Activated T-cell treated with anti-CD3 and anti-CD28 coated beads for 48 hours (primary cell): ENCODE data around the gene CYTH1.
"Not testable (repeated sequence)": the region's sequence is repeated elsewhere in the genome, so short reads cannot be mapped to it uniquely, and the experiment has no call there.

Experiments used
- DNase-seq: peaks from one replicate; pipeline ENCODE4 v3.0.0-alpha.2; 2020; ENCODE audit warnings: low read depth

Gene CYTH1

DNA sequence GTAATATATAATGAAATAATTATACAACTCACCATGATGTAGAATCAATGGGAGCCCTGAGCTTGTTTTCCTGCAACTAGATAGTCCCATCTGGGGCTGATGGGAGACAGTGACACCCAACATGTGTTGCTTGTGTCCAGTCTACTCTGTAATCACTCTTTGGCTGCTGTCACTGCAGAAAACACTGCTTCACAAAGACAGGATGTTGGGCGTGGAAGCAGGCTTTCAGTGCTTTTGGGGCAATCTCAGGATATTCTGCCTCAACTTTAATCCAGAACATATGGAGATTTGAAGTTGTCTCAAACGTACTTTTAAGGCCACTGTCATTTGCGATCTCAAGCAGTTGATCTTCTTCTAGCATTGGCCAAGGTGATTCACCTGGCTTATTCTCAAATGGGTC, 94.9 kb downstream of the CYTH1 start:
- no peak for DNase-seq

DNA sequence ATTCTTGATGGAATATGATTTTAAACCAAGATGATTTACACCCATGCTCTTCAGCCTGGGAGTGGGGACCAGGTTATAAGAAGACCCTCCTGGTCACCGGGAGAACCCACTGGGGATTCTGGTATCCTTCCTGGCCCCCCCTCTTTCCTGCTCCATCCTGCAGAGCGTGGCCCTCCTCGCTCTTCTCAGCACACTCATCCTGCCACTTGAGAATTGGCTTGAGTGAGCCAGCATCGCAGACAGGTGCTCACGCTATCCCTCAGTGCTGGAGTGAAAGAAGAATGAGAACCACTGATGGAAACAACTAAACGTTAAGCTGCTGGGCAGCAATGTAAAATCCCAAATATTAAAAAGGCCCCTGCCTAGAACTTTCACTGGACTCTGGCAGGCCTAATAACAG, 98.0 kb downstream of the CYTH1 start:
- DNase-seq: no peak

DNA sequence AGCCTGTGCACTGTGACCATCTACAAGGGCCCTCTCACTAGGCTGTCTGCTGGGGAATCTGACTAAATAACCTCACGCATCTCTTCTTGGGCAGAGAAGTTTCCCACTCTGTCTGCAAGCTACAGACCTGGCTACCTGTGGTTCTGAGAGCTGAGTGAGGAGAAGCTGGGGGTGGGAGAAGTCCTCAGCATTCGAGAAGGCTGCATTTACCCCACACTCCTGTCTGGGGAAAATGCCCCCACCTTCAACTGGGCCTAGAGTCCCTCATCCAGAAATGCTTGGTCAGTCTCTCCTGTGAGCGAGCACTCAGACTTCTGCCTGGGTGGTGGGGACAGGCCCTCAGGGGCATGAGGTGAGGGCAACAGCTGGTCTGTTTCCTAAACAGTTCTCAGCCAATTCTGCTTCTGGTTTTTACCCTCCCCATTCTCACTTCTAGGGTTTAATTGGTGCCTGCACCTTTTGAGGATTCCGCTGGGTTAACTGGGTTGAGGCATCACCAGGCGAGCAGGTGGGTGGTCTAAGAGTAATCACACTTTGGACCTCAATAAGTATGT, 98.6 kb downstream of the CYTH1 start:
- DNase-seq: no peak

DNA sequence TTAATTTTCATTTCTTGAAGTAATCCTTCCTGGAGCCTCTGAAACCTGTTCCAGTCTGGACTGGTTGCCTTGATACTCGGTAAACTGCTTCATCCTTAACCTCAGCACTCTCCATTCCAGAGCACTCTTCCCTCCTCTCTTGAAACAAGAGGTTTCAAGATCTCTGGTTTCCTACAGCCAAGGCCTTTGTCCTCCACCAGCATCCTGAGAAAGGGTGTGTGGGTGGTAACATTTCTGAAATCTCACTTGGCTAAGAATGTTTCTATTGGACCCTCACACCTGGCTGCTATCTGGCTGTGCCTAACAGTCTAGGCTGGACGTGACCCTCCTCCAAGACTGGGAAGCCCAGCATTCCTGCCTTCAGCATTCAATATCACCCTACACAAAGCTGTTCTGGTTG, 99.7 kb downstream of the CYTH1 start:
- DNase-seq: no peak

DNA sequence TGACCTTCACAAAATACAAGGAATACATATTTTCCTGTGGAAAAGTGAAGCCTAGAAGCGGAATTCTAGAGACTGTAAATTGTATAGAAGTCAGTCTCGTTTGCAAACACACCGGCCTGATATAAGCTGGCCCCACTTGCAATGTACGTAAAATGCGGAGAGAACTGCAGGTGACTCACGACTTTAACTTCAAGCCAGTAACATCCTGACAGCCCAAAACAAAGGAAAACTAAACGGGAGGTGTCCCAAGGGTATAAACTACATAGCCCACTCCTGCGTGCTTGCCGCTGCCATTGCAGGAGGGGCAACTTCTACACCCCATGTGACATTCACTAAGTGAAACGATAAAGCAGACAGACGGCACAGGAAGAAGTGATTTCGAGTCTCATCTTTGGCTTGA, 101.6 kb downstream of the CYTH1 start:
- no peak for DNase-seq

DNA sequence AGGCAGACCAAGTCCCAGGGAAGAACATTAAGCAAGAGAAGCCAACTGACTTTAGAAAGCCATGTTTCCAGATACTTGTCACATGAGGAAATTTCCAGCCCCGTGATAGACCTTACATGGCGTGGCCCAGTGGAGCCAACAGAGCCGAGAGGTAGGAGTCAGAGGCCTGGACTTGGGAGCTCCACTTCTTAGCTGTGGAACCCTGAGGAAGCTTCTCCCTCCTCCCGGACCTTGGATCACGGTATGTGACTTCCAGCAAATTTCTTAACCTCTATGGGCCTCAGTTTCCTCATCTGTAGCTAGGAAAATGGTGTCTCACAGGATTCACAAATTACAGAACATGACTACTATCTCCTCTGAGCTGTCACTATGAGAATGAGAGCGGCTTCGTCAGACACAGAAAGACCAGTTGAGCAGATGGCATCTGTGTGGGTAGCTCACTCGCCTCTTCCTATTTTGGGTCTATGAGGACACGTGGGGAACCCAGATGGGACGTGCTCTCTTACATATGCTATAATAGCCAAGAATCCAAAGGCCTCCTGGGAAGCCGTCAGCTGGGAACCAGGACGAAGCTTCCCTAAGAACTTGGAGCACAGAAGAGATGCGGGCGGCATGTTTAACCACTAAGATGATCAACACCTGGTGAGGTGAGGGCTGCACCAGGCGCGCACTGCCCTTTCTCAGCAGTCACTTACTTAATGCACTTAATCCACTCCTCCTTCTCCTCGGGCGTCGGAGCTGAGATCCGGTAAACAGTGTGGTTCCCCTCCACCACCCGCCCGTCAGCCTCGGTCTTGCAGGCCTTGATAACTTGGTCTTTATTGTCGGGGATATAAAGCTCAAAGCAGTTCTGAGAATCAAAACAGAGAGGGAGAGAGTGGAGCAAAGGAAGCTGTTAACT, 102.3 kb downstream of the CYTH1 start:
- no peak for DNase-seq

DNA sequence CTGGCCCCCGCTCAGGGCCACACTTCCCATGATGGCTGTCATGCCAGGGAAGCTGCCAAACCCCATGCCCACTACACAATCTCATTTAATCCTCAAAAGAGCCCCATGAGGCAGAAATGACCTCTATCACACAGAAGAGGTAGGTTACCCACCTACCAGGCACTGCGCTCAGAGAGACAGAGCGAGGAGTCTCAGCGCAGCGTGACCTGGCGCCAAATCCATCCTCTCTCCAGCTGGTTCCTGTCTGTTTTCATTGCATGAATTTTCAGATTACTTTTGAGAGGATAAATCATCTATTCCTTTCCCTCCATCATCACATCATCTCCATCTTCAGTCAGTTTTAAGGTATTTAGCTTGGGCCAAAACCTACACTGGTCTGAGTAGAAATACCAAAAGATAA, 103.4 kb downstream of the CYTH1 start:
- DNase-seq: no peak

DNA sequence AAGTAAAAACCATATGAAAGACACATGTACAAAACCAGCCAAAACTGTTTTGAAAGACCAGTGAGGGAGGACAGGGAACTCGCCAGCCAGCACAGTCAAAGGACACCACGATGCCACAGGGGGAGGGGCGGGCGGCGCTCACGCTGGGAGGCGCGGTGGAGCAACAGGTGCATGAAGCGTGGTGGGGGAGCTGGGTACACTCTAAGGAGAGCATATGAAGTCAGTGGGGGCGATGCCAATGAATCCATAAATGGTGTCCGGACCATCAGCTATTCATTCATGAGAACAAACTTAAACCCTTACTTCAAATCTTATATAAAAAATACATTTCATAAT, 103.9 kb downstream of the CYTH1 start:
- no peak for DNase-seq

DNA sequence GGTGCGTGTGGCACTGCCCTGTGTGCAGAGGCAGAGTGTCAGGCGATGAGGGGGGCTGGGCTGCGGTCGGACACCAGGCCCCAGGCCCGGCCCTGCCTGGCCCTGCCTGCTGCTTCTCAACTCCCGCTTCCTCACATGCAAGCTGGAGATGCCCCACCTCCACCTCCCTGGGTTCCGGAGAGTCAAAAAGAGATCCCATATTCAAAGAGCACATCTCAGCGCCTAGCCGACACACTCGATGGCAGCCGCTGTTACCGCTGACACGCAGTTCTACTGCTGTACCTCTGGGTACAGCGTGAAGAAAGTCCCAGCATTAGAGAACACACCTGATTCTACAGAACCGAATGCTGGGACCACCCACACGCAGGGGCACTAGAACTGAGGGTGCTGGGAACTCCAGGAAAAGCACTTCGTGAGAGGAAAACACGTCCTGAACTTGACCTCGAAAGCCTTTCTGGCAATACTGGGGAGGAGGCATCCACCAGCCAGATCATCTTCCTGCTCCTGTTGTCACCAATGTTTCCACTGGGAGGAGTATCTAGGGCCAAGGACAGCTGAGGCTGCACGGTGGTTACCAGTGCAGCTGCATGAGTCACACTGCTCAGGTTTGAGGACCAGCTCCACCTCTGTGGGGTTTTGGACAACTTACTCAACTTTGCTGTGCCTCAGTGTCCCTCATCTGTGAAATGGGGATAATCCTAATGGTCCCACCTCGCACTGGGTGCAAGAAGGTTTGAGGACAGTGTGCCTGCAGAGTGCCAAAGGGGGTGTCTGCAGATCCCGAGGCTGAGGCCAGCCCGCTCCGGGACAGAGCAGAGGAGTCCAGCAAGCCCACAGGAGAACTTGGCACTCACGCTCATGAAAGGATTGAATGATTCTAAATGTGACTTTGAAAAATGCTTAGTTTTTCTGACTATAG, 104.5 kb downstream of the CYTH1 start:
- no peak for DNase-seq

DNA sequence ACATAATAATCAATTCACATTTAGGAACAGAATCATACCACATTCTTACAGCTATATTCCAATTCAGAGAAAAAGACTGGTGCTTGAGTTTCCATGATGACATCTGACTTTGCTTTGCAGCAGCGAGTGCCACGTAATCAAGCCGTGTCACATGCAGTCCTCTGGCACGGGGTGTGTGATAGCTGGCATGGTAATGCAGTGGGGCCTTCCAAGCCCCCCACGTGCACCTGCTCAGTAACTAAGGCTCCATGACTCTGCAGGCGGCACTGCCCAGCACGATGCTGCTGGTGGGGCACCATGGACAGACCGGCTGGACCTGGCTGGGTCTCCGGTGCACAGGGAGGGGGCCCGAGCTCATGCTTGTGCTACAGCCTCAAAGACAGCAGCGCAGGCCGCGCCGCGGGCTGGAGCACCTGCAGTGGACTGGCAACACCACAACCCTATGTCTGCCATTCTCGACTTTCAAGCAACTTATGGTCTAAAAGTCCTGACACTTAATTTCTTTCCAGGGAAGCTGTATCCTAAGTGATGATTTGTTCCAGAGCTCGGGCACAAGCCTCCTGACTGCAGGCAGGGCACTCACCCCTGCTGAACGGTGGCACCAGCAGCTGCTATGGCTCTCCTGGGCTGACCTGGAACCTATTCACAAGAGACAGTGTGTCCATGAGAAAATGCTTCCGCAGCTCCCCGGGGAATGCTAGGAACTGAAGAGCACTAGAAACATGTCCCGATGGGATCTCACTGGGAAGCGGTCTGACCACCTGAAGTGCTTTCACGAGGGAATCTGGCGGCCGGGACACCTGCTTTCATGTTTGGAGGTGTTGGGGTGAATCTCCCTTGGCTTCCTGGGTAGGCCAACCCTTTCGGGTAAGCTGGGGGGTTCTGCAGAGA, 105.4 kb downstream of the CYTH1 start:
- DNase-seq: no peak

DNA sequence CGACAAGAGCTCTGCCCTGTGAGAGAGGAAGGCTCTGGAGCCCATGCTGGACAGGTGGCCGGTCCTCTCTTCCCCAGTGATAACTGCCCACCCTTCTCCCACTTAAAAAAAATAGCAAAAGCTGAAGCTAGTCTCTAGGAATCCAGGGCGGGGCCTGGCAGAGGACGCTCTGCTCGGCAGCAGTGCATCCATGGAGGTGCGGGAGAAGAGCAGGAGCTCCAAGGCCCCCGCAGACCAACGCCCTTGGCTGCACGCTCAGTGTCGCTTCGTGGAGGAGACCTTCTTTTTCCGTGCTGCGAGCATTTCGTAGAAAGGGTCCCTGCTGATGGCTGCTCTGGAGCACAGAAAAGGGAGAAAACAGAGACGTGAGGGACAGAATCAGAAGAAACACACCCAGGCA, 106.2 kb downstream of the CYTH1 start:
- no peak for DNase-seq

DNA sequence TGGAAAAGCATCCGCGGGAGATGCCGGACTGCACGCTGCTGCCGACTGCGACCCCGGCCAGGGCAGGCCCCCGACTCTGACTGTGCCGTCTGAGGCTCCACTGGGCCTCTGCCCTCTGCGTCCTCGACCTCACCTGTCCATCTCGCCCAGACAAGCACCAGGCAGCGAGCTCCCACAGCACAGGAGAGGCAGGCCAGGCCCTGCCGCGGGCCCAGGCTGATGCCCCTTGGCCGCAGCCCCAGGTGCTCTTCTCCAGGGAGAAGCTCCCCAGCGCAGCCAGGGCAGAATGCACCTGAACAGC, 106.8 kb downstream of the CYTH1 start:
- no peak for DNase-seq

DNA sequence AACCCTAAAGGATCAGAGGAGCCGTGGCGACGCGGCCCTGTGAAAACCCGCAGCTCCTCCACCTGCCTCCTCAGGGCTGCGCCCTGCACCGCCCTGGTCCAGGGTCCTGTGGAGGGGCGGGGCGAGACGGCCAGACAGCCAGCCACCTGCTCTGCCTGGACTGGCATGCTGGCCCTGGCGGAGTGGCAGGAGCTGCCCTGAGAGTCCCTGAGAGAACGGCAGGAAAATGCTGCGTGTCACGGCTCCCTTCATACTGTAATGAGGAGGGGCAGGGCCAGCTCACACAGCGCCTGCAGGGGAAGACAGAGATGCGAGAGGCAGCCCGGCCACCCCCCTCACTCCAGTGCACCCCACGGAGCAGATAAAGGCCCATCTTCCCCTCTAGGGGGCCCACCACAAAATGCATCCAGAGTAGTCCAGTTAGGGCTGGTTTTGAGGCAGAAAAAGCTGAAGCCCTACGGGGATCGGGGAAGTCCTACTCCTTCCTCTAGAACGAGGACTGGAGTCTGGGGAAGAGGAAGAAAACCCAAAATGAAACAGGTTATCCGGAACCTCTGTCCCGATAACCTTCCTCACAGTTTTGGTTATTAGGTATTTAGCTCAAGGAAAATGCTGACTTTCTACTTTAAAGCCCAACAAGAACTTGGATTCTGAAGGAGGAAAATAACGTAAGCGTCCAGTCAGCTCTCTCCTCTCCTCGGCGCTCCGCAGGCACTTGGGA, 107.3 kb downstream of the CYTH1 start:
- DNase-seq: no peak

DNA sequence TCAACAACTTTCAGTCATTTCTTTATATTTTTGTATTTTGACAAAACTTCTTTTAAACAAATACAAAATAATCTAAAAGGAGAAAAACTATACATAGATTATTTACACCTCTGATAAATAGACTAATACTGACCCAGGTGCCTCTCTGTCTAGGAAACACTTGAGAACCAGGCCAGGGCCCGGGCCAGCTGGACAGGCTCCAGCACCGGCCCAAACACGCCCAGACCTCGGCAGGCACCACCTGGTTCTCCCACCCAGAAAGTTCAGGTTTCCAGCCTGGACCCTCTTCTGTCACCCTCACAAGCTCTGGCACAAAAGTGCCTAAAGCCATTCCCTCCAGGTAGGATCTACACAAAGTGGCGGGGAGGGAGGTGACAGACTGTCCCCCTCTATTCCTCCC, 107.9 kb downstream of the CYTH1 start:
- no peak for DNase-seq

DNA sequence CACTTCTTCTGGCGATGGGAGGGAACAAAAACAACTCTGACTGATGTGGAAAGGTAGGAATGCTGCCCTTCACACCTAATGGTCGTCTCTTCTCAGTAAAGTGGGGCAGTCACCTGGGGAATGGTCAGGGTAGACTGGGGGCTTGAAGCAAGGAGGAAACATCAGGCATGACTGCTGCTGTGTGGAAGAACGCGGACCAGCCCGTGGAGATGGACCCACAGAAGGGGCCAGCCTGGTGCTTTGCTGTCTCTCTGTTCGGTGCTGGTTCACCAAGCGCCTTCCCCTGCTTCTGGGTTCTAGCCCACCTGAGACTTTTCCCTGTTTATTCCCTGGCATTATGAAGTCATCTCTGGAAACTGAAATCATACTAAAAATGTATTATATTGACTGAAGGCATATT, 108.7 kb downstream of the CYTH1 start:
- no peak for DNase-seq

DNA sequence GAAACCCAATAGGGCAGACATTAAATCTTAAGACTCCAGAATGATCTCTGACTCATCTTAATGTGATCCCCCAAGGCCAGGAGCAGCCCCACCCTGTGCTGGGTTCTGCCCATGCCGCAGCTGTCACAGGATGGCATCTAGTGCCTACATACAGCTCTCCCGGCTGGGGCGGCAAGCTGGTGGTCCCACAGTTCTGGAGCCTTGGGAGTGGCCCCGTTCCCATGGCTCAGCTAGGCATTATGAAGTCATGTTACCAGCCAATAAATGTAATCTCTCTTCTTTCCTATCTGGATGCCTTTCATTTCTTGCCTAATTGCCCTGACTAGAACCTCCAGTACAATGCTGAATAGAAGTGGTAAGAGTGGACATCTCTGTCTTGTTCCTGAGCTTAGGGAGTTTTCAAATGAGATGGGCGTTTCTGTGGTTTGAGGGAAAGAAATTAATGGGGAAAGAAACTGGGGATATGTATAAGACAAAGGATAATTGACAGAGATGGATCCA, 109.2 kb downstream of the CYTH1 start:
- DNase-seq: no peak

DNA sequence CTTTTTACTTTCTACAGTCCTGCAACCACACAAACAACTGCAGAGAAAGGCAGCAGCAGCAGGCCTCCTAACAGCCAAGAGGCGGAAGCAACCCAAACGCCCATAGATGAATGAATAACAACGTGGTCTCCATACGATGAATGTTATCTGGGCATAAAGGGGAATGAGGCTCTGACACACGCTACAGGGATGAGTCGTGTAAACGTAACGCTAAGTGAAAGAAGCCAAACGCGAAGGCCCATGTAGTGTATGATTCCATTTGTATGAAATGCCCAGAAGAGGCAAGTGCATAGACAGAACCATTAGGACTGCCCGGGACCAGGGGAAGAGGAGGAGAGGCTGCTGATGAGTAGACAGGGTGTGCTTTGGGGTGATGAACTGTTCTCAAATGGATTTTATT, 110.1 kb downstream of the CYTH1 start:
- no peak for DNase-seq

DNA sequence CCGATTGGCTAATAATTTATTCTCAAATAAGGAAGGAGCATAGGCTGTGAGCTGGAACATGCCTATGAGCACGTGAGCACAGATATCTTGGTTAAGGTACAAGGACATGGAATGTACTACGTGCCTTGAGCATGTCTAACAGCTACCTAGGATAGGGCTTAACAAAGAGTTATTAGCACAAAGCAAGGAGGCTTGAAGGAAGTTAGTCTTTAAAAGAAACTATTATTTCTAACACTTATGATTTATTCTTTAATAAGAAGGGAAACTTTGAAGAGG, 110.4 kb downstream of the CYTH1 start:
- not testable (repeated sequence) for DNase-seq

DNA sequence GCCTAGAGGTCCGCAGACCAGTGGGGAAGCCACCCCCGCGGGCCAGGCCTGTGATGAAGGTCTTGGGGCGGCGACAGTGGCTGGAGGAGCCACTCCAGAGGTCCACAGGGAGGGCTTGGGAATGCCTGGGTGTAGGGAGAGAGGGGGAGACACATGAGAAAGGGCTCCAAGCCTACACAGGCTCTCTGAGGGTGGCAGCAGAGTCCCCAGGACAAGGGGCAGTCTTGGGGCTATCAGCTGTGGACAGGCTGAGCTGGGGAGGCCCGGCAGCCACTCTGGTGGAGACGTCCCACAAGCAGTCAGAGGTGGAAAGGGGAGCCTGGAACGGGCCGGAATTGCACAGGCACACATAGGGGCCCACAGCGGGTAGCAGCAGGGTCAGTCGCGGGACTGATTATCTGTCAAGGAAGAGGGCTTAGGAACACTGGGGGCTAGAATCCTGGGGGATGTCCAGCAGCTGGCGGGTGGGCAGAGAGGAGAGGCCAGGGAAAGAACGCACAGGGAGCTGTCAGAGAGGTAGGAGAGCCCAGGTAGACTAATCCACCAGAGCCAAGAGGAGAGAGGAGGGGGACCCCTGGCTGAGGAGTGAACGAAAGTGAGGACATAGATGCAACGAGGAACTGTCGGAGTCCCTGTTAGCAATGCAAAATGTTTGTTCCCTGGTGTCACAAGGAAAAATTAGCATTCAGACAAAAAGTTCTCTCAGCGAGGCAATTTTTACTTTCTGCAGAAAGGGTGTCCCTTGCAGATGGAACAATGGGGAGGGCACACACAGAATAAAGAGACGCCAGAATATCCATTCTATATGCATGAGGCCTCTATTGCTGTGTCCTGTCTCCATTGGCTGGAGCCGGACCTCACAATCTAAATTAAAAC, 111.0 kb downstream of the CYTH1 start:
- no peak for DNase-seq

DNA sequence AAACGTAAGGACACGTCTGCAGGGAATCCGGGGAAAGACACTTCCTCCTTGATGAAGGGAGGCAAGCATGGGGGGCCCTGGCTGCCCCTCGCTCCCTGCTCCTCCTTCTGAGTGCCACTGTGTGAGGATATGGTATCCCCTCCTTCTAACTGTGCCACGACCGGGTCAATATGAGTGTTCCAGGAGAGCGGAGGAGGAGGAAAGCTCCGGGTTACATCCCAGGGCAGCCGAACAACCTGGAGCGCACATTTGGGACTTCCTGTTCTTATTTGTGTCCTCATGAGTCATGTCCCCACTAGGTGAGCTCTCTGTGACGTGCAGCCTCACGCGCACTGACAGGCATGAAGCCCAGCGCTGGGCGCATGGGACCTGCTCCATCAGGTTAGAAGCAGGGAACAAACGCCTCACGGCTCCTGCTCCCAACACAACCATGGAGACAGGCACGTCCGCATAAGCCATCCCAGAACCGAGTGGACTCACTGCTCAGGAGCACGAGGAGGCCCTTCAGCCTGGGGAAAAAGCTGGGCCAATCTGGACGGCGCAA, 112.0 kb downstream of the CYTH1 start:
- DNase-seq: no peak
